ENCODE measurements around the gene DNASE1L1. TPM values are rescaled to one million over a fixed set of nuclear protein-coding genes. Genes with fewer than 3 reads are reported as not detected.

DNASE1L1 gene
- total RNA-seq, 1 donor from 2014 or later = 35.1 TPM

DNA sequence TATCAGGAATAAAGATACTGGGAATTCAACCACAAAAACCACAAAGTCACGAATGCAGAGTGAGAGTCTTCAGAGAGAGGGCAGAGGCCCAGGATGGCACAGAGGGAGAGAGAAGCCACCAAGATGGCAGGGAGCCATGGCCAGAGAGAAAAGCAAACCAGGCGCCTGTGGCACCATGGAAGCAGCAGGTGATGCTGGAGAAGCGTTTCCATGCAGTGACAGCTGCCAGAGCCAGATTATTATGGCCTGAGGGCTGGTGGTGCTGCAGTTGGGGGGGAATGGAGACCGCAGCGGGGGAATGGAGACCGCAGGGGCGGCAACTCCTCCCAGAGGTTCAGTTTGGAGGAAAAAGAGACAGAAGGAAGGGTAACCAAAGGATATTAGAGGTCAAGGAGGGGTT lies 8.1 kb upstream of the DNASE1L1 start:
- Histone ChIP-seq H3K4me1 (ENCODE audit: insufficient read depth, low read length) (peaks cover 3% of the 10 kb centered on the region), H3K27me3 (ENCODE audit: insufficient read depth, low read length) (no peaks in the 10 kb centered on the region), H3K4me2 (ENCODE audit: low read length) (no peak overlapping the region), H4K20me1 (ENCODE audit: insufficient read depth, low read length) (no peaks in the 10 kb centered on the region), H3K36me3 (ENCODE audit: insufficient read depth, low read length) (no peaks in the 10 kb centered on the region), H3K9me3 (ENCODE audit: insufficient read depth, low read depth, low read length) (no peaks in the 10 kb centered on the region), H3K4me3 (ENCODE audit: insufficient read depth, low read depth, low read length) (no peak overlapping the region), H3K9ac (ENCODE audit: low read length) (no peak overlapping the region), H2AFZ (ENCODE audit: low read depth, low read length) (no peak overlapping the region), H3K27ac (ENCODE audit: low read depth, low read length) (no peak overlapping the region), H3K79me2 (ENCODE audit: insufficient read depth, low read length) (no peaks in the 10 kb centered on the region)
- Mint-ChIP-seq H3K27ac (ENCODE audit: unreplicated experiment) (no peak overlapping the region), H3K4me1 (ENCODE audit: low read depth, unreplicated experiment) (no peaks in the 10 kb centered on the region), H3K36me3 (ENCODE audit: low read depth, unreplicated experiment) (no peaks in the 10 kb centered on the region), H3K27me3 (ENCODE audit: low read depth, unreplicated experiment) (no peaks in the 10 kb centered on the region), H3K9me3 (ENCODE audit: unreplicated experiment) (no peaks in the 10 kb centered on the region), H3K4me3 (ENCODE audit: unreplicated experiment) (no peak overlapping the region)
- DNase-seq (ENCODE audit: low read depth) (no peak), FAIRE-seq (no peak)
- TF ChIP-seq EZH2 (IDR thresholded peaks at IDR 0.05; ENCODE audit: insufficient read depth, low read length) = no peak
- TF ChIP-seq, protein P1, sequence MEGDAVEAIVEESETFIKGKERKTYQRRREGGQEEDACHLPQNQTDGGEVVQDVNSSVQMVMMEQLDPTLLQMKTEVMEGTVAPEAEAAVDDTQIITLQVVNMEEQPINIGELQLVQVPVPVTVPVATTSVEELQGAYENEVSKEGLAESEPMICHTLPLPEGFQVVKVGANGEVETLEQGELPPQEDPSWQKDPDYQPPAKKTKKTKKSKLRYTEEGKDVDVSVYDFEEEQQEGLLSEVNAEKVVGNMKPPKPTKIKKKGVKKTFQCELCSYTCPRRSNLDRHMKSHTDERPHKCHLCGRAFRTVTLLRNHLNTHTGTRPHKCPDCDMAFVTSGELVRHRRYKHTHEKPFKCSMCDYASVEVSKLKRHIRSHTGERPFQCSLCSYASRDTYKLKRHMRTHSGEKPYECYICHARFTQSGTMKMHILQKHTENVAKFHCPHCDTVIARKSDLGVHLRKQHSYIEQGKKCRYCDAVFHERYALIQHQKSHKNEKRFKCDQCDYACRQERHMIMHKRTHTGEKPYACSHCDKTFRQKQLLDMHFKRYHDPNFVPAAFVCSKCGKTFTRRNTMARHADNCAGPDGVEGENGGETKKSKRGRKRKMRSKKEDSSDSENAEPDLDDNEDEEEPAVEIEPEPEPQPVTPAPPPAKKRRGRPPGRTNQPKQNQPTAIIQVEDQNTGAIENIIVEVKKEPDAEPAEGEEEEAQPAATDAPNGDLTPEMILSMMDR (IDR thresholded peaks at IDR 0.05; ENCODE audit: insufficient read depth, low read depth, low read length) = no peak

DNA sequence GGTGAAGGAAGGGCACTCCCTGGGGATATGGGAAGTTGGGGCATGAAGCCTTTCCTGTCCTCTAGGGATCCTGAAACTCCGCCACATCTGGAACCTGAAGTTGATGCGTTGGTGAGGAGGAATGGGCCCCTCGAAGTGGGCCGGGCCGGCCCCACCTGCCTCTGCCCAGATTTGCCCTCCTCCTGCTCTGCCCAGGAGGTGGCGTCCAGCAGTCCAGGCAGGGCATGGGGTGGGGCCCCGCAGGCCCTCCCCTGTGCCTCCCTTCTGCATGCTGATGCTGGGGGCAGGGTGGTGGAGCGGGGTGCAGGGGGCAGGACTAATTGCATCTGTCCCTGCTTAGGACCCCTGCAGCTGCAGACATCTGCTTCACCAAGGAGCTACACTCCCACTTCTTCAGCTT lies 4.1 kb upstream of the DNASE1L1 start:
- Histone ChIP-seq H3K4me1 (ENCODE audit: insufficient read depth, low read length) (peaks cover 17% of the 10 kb centered on the region), H4K20me1 (ENCODE audit: insufficient read depth, low read length) (no peaks in the 10 kb centered on the region), H3K9ac (ENCODE audit: low read length) (no peak overlapping the region), H3K27me3 (ENCODE audit: insufficient read depth, low read length) (no peaks in the 10 kb centered on the region), H3K4me2 (ENCODE audit: low read length) (no peak overlapping the region), H2AFZ (ENCODE audit: low read depth, low read length) (no peak overlapping the region), H3K79me2 (ENCODE audit: insufficient read depth, low read length) (peaks cover 14% of the 10 kb centered on the region), H3K9me3 (ENCODE audit: insufficient read depth, low read depth, low read length) (no peaks in the 10 kb centered on the region), H3K27ac (ENCODE audit: low read depth, low read length) (no peak overlapping the region), H3K4me3 (ENCODE audit: insufficient read depth, low read depth, low read length) (no peak overlapping the region), H3K36me3 (ENCODE audit: insufficient read depth, low read length) (no peaks in the 10 kb centered on the region)
- TF ChIP-seq EZH2 (IDR thresholded peaks at IDR 0.05; ENCODE audit: insufficient read depth, low read length) = no peak
- TF ChIP-seq, protein P1 (IDR thresholded peaks at IDR 0.05; ENCODE audit: insufficient read depth, low read depth, low read length) = no peak
- Mint-ChIP-seq H3K4me1 (ENCODE audit: low read depth, unreplicated experiment) (peaks cover 2% of the 10 kb centered on the region), H3K9me3 (ENCODE audit: unreplicated experiment) (no peaks in the 10 kb centered on the region), H3K27ac (ENCODE audit: unreplicated experiment) (no peak overlapping the region), H3K27me3 (ENCODE audit: low read depth, unreplicated experiment) (no peaks in the 10 kb centered on the region), H3K36me3 (ENCODE audit: low read depth, unreplicated experiment) (no peaks in the 10 kb centered on the region), H3K4me3 (ENCODE audit: unreplicated experiment) (peak overlapping the region; percentile 27)
- DNase-seq (ENCODE audit: low read depth) = no peak
- FAIRE-seq = no peak

DNA sequence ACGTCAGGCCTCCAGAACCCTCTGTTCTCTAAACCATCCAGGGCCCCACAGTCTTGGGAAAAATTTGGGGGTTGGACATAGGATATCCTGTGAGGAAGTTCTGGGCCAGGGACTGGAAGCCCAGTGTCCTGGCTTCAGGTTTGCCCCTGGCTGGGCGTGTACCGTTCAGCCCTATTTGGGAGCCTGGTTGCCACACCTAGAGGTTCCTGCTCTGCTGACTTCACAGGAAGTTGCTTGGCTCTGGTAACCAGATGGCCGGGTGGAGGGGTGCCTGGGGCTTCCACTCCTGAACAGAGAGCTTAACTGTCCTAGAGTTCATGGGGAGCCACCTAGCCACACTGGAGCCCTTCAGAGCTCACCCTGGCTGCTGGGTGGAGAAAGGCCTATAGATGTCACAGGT lies 3.4 kb upstream of the DNASE1L1 start:
- no peaks in the 10 kb centered on the region for H3K27me3 ChIP-seq (ENCODE audit: insufficient read depth, low read length)
- H2AFZ ChIP-seq (ENCODE audit: low read depth, low read length) = no peak overlapping the region
- Mint-ChIP-seq H3K27ac (ENCODE audit: unreplicated experiment) (no peak overlapping the region), H3K4me1 (ENCODE audit: low read depth, unreplicated experiment) (peaks cover 2% of the 10 kb centered on the region), H3K4me3 (ENCODE audit: unreplicated experiment) (peak overlapping the region; percentile 72), H3K9me3 (ENCODE audit: unreplicated experiment) (no peaks in the 10 kb centered on the region), H3K27me3 (ENCODE audit: low read depth, unreplicated experiment) (no peaks in the 10 kb centered on the region), H3K36me3 (ENCODE audit: low read depth, unreplicated experiment) (no peaks in the 10 kb centered on the region)
- no peaks in the 10 kb centered on the region for H4K20me1 ChIP-seq (ENCODE audit: insufficient read depth, low read length)
- H3K27ac ChIP-seq (ENCODE audit: low read depth, low read length) = no peak overlapping the region
- H3K4me3 ChIP-seq (ENCODE audit: insufficient read depth, low read depth, low read length) = peak overlapping the region; percentile 60
- H3K9ac ChIP-seq (ENCODE audit: low read length) = peak overlapping the region; percentile 77
- DNase-seq (ENCODE audit: low read depth) = no peak
- no peak for FAIRE-seq
- TF ChIP-seq EZH2 (IDR thresholded peaks at IDR 0.05; ENCODE audit: insufficient read depth, low read length) = no peak
- TF ChIP-seq, protein P1 (IDR thresholded peaks at IDR 0.05; ENCODE audit: insufficient read depth, low read depth, low read length) = no peak
- no peaks in the 10 kb centered on the region for H3K36me3 ChIP-seq (ENCODE audit: insufficient read depth, low read length)
- H3K79me2 ChIP-seq (ENCODE audit: insufficient read depth, low read length) = peaks cover 15% of the 10 kb centered on the region
- peak overlapping the region; percentile 84 for H3K4me2 ChIP-seq (ENCODE audit: low read length)
- peaks cover 17% of the 10 kb centered on the region for H3K4me1 ChIP-seq (ENCODE audit: insufficient read depth, low read length)
- H3K9me3 ChIP-seq (ENCODE audit: insufficient read depth, low read depth, low read length) = no peaks in the 10 kb centered on the region
